HG02870 (cell line): Measurements from ENCODE around the gene HIP1R.
"Not testable (repeated sequence)": the region's sequence is repeated elsewhere in the genome, so short reads cannot be mapped to it uniquely, and the experiment has no call there.

Experiments used
- ATAC-seq: cut with Tn5 transposase; IDR thresholded peaks from one replicate; pipeline ENCODE4 v1.9.1; 2021; ENCODE audit warnings: mild to moderate bottlenecking, moderate library complexity; ENCODE audit not compliant: unreplicated experiment

Gene HIP1R

GRCh38 chr12:122891661-122892525 is 56.6 kb downstream of the HIP1R start:
- no peak for ATAC-seq

GRCh38 chr12:122892724-122893123 is 57.5 kb downstream of the HIP1R start:
- not testable (repeated sequence) for ATAC-seq

- no peak for ATAC-seq
Observed at GRCh38 chr12:122893208-122894153, 58.2 kb downstream of the HIP1R start.

GRCh38 chr12:122894193-122895121 is 59.2 kb downstream of the HIP1R start:
- ATAC-seq: no peak

GRCh38 chr12:122895320-122895703 is 60.1 kb downstream of the HIP1R start:
- no peak for ATAC-seq

GRCh38 chr12:122895704-122896636 is 60.7 kb downstream of the HIP1R start, which contains the start of gene VPS37B:
VPS37B (minus strand) TSS chr12:122896124; CDS start chr12:122896062, 62 bp downstream.
- ATAC-seq: no peak

- ATAC-seq: no peak
Observed at GRCh38 chr12:122896662-122897061, 61.4 kb downstream of the HIP1R start.

GRCh38 chr12:122899887-122900286 is 64.6 kb downstream of the HIP1R start:
- no peak for ATAC-seq

GRCh38 chr12:122902854-122903692 is 67.8 kb downstream of the HIP1R start:
- no peak for ATAC-seq

- ATAC-seq: no peak
Observed at GRCh38 chr12:122903693-122904034, 68.4 kb downstream of the HIP1R start.

- ATAC-seq: not testable (repeated sequence)
Observed at GRCh38 chr12:122905258-122905657, 70.0 kb downstream of the HIP1R start.

- no peak for ATAC-seq
Observed at GRCh38 chr12:122908915-122909314, 73.7 kb downstream of the HIP1R start.

GRCh38 chr12:122909442-122910288 is 74.4 kb downstream of the HIP1R start:
- ATAC-seq: no peak
